ENCODE measurements around the gene PAIP2. TPM values are rescaled to one million over a fixed set of nuclear protein-coding genes. Genes with fewer than 3 reads are reported as not detected.
A peak's percentile ranks its signal among the peaks of the same experiment; 100 is the strongest.

Gene PAIP2, protein sequence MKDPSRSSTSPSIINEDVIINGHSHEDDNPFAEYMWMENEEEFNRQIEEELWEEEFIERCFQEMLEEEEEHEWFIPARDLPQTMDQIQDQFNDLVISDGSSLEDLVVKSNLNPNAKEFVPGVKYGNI
- polyA plus RNA-seq: 240 TPM

DNA sequence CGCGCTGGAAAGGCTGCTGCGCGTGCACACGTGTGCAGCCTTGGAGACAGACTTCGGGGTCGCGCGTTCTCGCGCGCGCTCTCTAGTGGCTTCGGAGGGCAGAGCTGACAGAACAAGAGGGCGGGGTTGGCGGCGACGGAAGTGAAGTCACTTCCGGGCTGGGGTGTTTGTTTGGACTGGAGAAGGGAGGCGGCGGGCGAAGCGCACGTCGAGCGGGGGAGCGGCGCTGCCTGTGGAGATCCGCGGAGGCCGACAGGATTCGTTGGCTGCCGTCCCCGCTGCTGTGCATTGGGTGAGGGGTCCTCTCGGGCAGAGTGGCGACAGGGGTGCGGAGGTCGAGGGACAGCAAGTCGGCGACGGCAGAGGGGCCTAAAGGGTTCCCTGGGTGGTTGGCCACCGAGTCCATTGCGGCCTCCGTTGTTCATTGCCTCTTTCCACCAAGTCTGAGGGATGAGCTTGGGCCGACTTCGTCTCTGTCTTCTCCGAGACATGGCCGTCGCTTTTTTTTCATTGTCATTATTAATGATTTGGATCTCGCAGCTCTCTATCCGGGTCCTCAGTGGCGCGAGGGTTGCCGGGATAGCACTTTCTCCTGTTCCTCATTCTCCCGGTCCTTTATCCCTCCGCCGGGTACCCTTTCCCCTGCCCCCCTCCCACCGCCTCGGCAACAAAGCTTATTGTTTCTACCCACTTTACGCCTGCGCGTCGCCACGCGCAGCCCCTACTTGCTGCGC lies at the start of gene PAIP2:
Gene PAIP2, plus strand, starts transcription at position 166 of the 734 bp plus-strand sequence. CDS start 21,931 bp downstream, outside the sequence.
- Mint-ChIP-seq H3K9me3 (peaks cover 0 to 2% (median 0%) of the 10 kb centered on the region in 3 donors), H3K27ac (peak within 1 kb of the TSS; percentile 88 to 99 (median 99)), H3K4me1 (peaks cover 34 to 40% (median 35%) of the 10 kb centered on the region in 3 donors), H3K36me3 (peaks cover 5% of the 10 kb centered on the region), H3K4me3 (peak within 1 kb of the TSS; percentile 91 to 99 (median 98)), H3K27me3 (no peaks in the 10 kb centered on the region)

DNA sequence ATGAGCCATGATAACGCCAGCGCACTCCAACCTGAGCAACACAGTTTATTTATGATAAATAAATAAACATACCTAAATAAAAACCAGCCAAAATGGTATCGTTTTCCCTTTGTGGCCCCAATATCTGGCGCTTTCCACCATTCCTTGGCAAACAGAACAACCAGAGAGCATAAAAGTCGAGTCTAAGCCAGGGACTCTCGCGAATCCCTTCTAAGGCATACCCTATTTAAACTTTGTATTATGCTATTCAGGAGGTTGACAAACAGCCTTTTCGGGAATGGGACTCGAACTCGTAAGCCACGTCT lies 48.5 kb upstream of the PAIP2 start:
- Mint-ChIP-seq H3K27me3 (no peaks in the 10 kb centered on the region), H3K4me3 (peak overlapping the region; percentile 97 to 100 (median 99)), H3K4me1 (peaks cover 24 to 45% (median 31%) of the 10 kb centered on the region in 3 donors), H3K27ac (peak overlapping the region; percentile 99 to 100 (median 100)), H3K36me3 (peaks cover 6% of the 10 kb centered on the region), H3K9me3 (no peaks in the 10 kb centered on the region)

DNA sequence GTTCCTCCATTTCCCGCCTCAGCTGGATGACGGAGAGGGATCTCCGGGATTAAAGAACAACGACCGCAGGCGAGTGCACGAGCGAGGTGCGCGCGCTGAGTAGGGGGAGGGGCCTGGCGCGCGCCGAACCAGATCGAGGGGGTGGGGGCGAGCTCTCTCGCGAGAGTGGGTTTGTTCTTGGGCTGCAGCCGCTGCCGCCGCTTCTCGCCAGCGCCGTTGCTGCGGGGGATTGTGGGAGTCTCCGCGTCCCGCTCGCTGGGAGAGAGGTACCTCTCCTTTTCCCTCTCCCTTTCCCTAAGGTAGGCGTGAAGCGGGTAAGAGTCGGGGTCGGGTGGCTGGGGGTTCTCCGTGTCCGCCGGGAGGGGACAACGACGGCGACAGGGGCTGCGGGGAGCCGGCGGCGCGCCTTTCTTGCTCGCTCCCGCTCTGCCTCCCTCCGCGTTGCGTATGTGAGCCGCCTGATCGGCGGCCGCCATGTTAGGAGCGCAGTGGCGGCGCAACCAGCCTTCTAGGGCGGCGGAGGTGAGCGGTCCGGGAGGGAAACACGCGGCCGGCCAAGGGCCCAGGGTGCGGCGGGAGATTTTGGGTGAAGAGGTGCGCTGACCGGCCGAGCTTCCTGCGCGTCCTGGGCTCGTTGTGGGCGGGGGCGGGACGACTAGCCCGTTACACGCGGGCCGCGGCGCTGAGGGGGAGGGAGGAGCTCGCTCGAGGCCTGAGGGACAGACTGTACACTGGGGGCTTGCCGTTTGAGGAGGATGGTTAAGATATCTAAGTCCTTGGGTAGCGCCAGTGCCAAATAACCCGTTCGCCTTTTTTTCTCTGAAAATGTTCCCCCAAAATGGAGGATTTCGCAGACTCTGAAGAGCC lies 47.9 kb upstream of the PAIP2 start, which contains the start of gene MATR3:
Gene MATR3, plus strand, starts transcription at position 234 of the 867 bp plus-strand sequence. CDS start 13,676 bp downstream, outside the sequence.
- Mint-ChIP-seq H3K27me3 (no peaks in the 10 kb centered on the region), H3K9me3 (no peaks in the 10 kb centered on the region), H3K27ac (peak within 1 kb of the TSS; percentile 99 to 100 (median 100)), H3K4me3 (peak within 1 kb of the TSS; percentile 97 to 100 (median 99)), H3K4me1 (peaks cover 29 to 48% (median 35%) of the 10 kb centered on the region in 3 donors), H3K36me3 (peaks cover 6% of the 10 kb centered on the region)

DNA sequence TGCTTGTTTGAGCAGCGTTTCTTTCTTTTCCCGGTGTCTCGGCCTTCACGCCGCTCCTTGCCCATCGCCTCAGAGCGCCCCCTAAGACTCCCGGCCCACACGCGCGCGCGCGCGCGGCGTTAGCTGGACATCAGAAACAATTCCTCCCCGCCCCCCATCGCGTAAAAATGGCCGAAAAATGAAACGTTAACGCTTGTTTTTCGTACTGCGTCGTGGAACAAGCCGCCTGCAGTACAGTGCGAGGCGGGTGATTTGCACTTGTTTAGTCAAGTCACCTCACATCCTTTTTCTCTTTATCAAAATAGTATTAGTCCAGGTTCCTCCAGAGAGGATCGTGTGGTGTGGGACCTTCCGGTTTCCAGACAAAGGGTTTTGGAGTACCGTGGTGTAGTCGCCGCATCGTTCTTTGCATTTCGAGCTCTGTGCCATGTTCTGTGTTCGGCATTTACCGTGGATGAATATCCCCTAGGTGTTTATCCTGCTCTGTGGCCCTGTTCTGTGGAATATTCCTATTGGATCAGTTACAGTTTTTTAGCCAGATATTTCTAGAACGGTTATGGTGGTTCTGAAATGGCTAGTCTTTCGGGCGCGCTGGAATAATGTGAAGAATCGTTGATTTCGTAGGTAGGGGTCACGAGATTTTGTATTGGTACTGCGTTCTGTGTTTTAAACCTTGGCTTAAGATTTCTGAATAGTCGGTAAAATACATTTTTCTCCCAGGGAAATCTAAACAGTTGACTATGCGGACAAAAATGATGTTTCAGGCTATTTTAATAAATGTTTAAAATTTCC lies 47.1 kb upstream of the PAIP2 start:
- H3K36me3 Mint-ChIP-seq: peaks cover 6% of the 10 kb centered on the region
- H3K9me3 Mint-ChIP-seq: no peaks in the 10 kb centered on the region
- peaks cover 37 to 56% (median 43%) of the 10 kb centered on the region in 3 donors for H3K4me1 Mint-ChIP-seq
- no peaks in the 10 kb centered on the region for H3K27me3 Mint-ChIP-seq
- H3K4me3 Mint-ChIP-seq: peak overlapping the region; percentile 97 to 100 (median 99)
- peak overlapping the region; percentile 99 to 100 (median 100) for H3K27ac Mint-ChIP-seq

DNA sequence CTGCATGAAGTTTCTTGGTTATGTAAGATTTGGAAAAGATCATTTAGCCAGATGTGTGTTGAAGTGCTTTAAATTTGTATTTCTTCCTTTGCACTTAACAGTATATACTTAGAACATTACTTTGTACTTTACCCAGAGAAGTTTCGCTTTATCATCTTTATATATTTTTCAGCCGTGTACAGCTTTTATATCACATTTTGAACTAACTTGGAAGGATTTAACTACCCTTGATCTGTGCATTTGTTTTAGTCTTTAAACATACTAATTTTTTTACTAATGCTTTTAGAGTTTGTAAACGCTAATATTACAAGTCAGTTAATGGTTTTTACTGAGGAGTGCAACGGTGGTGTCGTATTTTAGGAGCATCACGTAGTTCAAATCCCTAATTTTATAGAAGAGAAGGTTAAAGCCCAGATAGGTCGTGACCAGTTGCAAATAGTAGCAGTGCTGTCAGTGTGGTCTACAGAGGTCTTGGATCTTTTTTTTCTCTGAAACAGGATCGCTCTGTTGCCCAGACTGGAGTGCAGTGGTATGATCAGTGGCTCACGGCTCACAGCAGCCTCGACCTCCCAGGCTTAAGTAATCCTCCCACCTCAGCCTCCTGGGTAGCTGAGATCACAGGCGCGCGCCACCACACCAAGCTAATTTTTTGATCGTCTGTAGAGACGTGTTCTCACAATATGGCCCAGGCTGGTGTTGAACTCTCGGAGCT lies 46.2 kb upstream of the PAIP2 start:
- Mint-ChIP-seq H3K4me1 (peaks cover 40 to 59% (median 52%) of the 10 kb centered on the region in 3 donors), H3K9me3 (no peaks in the 10 kb centered on the region), H3K4me3 (peak overlapping the region; percentile 97 to 100 (median 99)), H3K27ac (peak overlapping the region; percentile 99 to 100 (median 100)), H3K36me3 (peaks cover 6% of the 10 kb centered on the region), H3K27me3 (no peaks in the 10 kb centered on the region)

DNA sequence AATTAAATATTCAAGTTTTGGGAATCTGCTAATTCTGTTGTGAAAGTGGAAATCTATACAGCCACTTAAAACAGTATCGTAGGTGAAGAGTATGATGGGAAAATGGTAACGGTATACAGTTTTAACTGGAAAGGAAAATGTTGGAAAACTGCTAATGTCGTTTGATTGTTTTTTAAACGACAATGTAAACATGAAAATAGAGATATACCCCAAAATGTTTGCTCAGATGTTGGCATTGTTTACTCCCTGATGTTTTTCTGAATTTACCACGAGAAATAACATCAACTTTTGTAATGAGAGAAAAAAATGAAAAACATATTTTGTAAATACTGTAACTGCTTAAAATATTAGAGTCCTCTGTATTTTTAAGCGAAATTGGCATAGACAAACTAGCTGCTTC lies 45.5 kb upstream of the PAIP2 start:
- H3K36me3 Mint-ChIP-seq: peaks cover 6% of the 10 kb centered on the region
- no peaks in the 10 kb centered on the region for H3K27me3 Mint-ChIP-seq
- H3K4me1 Mint-ChIP-seq: peaks cover 40 to 59% (median 55%) of the 10 kb centered on the region in 3 donors
- H3K4me3 Mint-ChIP-seq: peak overlapping the region; percentile 35 to 100 (median 85)
- no peaks in the 10 kb centered on the region for H3K9me3 Mint-ChIP-seq
- peak overlapping the region; percentile 63 to 100 (median 99) for H3K27ac Mint-ChIP-seq

DNA sequence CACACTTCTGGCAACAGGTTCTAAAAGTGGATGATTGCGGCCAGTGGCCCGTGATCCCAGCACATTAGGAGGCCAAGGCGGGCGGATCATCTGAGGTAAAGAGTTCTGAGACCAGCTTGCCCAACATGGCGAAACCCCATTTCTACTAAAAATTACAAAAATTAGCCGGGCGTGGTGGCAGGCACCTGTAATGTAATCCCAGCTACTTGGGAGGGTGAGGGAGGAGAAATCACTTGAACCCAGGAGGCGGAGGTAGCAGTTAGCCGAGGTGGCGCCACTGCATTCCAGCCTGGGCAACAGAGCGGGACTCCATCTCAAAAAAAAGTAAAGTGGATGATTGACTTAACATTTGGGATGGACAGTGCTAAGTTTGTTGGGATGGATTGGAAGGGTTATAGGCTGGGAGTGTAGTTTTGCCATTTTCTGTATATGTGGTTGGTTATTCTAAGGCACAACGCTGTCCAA lies 44.8 kb upstream of the PAIP2 start:
- Mint-ChIP-seq H3K27ac (peak overlapping the region in 2 of 3 donors; percentile 52 to 80), H3K4me3 (peak overlapping the region; percentile 12 to 100 (median 85)), H3K36me3 (peaks cover 6% of the 10 kb centered on the region), H3K4me1 (peaks cover 45 to 66% (median 60%) of the 10 kb centered on the region in 3 donors), H3K9me3 (no peaks in the 10 kb centered on the region), H3K27me3 (no peaks in the 10 kb centered on the region)

DNA sequence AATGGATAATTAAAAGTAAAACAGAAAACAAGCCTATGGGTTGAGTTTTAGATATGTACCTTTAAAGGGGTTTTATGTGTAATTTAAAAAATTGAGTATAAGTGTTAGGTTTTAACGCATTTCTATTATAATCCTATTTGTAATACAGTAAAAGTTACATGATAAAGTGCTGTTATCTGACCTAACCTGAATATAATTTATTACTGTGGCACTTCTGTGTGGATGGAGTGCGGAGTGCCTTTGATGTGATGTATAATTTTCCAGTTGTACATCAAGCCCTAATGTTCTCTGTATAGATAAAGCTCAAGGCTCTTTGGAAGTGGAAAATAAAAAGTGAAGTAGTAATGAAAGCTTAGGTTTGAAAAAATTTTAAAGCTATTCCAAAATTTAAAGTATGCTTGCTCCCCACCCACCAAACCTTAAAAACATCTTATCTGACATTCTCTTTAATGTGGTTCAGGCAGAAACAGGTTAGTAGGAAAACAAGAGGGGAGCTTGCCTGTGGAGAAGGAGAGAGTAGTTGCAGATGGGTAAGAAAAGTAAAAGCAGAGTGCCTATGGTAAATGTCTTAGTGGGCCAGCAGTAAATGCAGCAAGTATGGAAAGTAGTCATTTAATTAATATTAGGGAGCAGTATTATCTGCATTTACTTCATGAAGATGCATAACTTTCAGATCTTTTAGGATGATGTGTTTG lies 44.1 kb upstream of the PAIP2 start:
- Mint-ChIP-seq H3K9me3 (no peaks in the 10 kb centered on the region), H3K36me3 (peaks cover 6% of the 10 kb centered on the region), H3K27me3 (no peaks in the 10 kb centered on the region), H3K4me3 (peak overlapping the region; percentile 61 to 100 (median 89)), H3K4me1 (peaks cover 50 to 71% (median 65%) of the 10 kb centered on the region in 3 donors), H3K27ac (peak overlapping the region in 1 of 3 donors; percentile 52)

DNA sequence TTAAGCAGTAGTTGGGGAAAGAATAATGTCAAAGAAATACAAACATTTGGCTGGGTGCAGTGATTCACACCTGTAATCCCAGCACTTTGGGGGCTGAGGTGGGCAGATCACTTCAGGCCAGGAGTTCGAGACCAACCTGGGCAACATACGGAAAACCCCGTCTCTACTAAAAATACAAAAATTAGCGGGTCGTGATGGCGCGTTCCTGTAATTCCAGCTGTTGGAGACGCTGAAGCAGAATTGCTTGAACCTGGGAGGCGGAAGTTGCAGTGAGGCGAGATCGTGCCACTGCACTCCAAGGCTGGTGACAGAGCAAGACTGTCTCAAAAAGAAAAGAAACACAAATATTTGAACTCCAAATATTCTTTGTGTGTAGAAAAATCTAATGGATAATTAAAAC lies 43.4 kb upstream of the PAIP2 start:
- H3K36me3 Mint-ChIP-seq: peaks cover 6% of the 10 kb centered on the region
- H3K4me3 Mint-ChIP-seq: peak overlapping the region; percentile 61 to 100 (median 89)
- no peaks in the 10 kb centered on the region for H3K9me3 Mint-ChIP-seq
- peak overlapping the region in 2 of 3 donors; percentile 52 to 88 for H3K27ac Mint-ChIP-seq
- H3K4me1 Mint-ChIP-seq: peaks cover 56 to 73% (median 71%) of the 10 kb centered on the region in 3 donors
- H3K27me3 Mint-ChIP-seq: no peaks in the 10 kb centered on the region

DNA sequence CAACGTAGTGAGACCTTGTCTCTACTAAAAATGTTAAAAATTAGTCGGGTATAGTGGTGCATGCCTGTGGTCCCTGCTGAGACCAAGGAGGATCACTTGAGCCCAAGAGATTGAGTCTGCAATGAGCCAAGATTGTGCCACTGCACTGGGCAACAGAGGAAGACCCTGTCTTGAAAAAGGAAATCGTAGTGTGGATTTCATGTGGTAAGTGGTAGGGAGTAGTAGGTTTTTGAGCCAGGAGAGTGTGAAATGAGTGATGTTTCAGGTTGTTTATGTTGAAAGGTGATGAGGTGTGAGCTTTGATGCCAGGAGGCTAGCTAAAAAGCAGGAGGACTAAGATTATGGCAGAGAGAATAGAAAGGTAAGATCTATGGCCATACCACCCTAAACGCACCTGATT lies 42.2 kb upstream of the PAIP2 start:
- no peaks in the 10 kb centered on the region for H3K9me3 Mint-ChIP-seq
- peak overlapping the region; percentile 51 to 100 (median 85) for H3K4me3 Mint-ChIP-seq
- H3K27ac Mint-ChIP-seq: peak overlapping the region in 2 of 3 donors; percentile 52 to 88
- H3K36me3 Mint-ChIP-seq: peaks cover 4% of the 10 kb centered on the region
- H3K4me1 Mint-ChIP-seq: peaks cover 66 to 79% (median 70%) of the 10 kb centered on the region in 3 donors
- H3K27me3 Mint-ChIP-seq: no peaks in the 10 kb centered on the region

DNA sequence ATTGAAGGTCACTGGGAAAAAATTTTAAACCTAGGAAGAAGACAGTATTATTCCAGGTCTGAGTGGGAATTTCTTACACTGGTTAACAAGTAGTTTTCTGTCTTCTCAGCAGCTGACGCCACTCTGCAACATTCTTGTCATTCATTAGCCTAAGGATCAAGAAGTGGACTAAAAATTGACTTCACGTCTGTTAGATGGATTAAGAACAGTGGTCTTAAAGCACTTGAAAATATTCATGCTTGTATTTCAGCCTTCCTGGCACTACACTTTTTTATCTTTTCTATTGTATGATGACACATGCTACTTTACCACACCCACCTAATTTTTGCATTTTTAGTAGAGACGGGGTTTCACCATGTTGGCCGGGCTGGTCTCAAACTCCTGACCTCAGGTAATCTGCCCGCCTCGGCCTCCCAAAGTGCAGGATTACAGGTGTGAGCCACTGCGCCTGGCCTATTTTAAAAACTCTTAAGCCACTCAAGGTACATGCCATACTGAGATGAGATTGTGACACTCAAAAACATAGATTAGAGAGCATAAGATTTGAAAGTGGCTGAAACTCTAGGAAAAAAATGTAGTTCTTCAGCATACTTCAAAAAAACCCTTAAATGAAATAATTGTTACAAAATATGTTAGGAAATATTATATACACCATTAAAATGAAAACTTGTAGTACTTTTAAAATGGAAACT lies 39.7 kb upstream of the PAIP2 start:
- H3K27ac Mint-ChIP-seq: peak overlapping the region; percentile 20 to 84 (median 81)
- no peaks in the 10 kb centered on the region for H3K9me3 Mint-ChIP-seq
- H3K4me3 Mint-ChIP-seq: peak overlapping the region; percentile 38 to 80 (median 64)
- H3K27me3 Mint-ChIP-seq: no peaks in the 10 kb centered on the region
- no peaks in the 10 kb centered on the region for H3K36me3 Mint-ChIP-seq
- H3K4me1 Mint-ChIP-seq: peaks cover 70 to 83% (median 71%) of the 10 kb centered on the region in 3 donors

DNA sequence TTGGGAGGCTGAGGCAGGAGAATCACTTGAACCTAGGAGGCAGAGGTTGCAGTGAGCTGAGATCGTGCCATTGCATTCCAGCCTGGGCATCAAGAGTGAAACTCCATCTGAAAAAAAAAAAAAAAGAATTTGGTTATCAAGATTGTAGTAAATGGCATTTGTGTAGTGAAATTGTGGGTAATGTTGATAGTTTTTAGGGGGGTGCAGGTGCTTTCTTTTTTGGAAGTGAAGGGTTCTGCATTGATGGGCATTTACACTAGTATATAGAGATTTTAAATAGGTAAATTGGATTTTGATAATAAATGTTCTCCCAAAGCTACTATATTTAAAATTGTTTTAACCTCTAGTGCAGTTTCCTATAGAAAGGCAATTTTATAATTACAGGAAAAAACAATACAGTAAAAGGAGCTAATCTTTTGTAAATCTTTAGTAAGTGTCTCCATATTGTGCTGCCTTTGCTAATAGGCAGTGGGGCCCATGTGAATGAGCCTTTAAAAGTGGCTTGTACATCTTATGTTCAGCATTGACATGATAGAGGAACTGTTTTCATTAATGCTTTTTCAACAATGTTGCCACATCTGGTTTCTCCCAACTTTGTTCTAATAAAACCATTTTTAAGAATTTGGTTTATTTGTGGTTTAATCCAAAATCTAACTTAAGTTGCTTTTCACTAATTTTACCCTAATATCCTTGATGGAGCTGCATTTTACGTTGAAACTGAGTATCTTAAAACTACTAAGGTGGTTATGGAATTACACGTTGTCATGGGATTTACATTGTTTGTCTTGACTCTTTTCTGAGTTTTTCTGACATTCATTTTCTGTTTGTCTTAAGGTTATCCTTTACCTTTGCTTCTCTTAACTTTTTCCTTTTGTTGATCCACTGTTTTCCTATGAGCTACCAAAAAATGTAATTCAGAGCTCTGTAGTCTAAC lies 37.0 kb upstream of the PAIP2 start:
- peaks cover 64 to 77% (median 71%) of the 10 kb centered on the region in 3 donors for H3K4me1 Mint-ChIP-seq
- H3K36me3 Mint-ChIP-seq: no peaks in the 10 kb centered on the region
- no peaks in the 10 kb centered on the region for H3K27me3 Mint-ChIP-seq
- H3K9me3 Mint-ChIP-seq: no peaks in the 10 kb centered on the region
- peak overlapping the region; percentile 14 to 80 (median 42) for H3K4me3 Mint-ChIP-seq
- no peak overlapping the region for H3K27ac Mint-ChIP-seq
